ENCODE measurements around the gene MYOF. TPM values are rescaled to one million over a fixed set of nuclear protein-coding genes. Genes with fewer than 3 reads are reported as not detected.
A peak's percentile ranks its signal among the peaks of the same experiment; 100 is the strongest.

MYOF gene
- total RNA-seq, 4 donors from 2014 or later = 39.6 to 70.4 (median 59.2) TPM

DNA sequence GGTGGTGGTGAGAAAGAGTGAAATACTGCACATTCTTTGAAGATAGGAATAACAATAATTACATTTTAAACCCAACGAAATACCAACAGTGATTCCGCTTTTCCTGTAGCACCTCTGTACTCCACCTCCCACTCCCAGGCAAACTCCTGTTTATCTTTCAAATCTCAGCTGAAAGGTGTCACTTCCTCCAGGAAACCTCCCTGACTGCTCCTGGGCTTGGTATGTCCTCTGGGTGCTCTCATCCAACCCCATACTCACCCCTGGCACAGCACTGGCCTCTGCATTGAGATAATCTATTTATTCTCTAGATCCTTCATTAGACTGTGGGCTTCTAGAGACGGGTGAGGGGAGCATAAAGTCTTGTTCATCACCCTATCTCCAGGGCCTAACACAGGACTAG, 148.0 kb downstream of the MYOF start:
- H3K27me3 ChIP-seq = no peaks in the 10 kb centered on the region
- no peak overlapping the region for H3K4me3 ChIP-seq
- no peak for TF ChIP-seq EP300 (IDR thresholded peaks at IDR 0.05)
- TF ChIP-seq POLR2A (IDR thresholded peaks at IDR 0.05) = no peak
- TF ChIP-seq CTCF (IDR thresholded peaks at IDR 0.05) = no peak
- no peaks in the 10 kb centered on the region for H3K9me3 ChIP-seq
- no peak overlapping the region for H3K27ac ChIP-seq
- peaks cover 0 to 99% (median 3%) of the 10 kb centered on the region in 3 donors for H3K36me3 ChIP-seq
- no peak for DNase-seq (ENCODE audit: low spot score in 2 of 2)
- 82% methylated on average over 3 of the region's 3 CpGs for WGBS, 2 donors
- no peaks in the 10 kb centered on the region for H3K4me1 ChIP-seq

- H3K27ac ChIP-seq = no peak overlapping the region
- 75 to 82% methylated on average over 15 of the region's 15 CpGs for WGBS, 2 donors
- H3K4me1 ChIP-seq = no peaks in the 10 kb centered on the region
- DNase-seq (ENCODE audit: low spot score in 2 of 2) = no peak
- TF ChIP-seq POLR2A (IDR thresholded peaks at IDR 0.05) = no peak
- TF ChIP-seq EP300 (IDR thresholded peaks at IDR 0.05) = no peak
- no peak for TF ChIP-seq CTCF (IDR thresholded peaks at IDR 0.05)
- peaks cover 0 to 99% (median 3%) of the 10 kb centered on the region in 3 donors for H3K36me3 ChIP-seq
- H3K4me3 ChIP-seq = no peak overlapping the region
- H3K27me3 ChIP-seq = no peaks in the 10 kb centered on the region
- H3K9me3 ChIP-seq = no peaks in the 10 kb centered on the region
These were observed 148.7 kb downstream of the MYOF start for GRCh38 chr10:93333278-93333978.

DNA sequence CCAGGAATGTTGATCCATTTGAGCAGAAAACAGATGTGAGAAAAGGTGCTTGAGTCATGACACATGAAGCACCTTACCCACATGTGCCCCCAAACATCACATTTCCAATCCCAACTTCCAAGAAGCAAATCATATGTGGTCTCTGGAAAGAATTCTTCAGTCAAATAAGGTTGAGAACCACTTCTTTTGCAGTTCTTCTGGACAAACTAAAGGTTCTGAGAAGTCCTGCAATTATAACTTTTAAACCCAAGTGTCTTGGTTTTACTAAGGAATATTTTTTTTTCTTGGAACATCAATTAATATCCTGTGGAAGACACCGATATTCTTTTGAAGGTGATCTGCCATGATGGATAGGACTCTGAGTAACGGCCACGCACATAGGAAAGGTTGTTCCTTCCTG, 151.3 kb downstream of the MYOF start:
- H3K27me3 ChIP-seq = no peaks in the 10 kb centered on the region
- 86 to 99% methylated on average over 3 of the region's 3 CpGs for WGBS, 2 donors
- H3K9me3 ChIP-seq = no peaks in the 10 kb centered on the region
- no peak overlapping the region for H3K4me3 ChIP-seq
- no peaks in the 10 kb centered on the region for H3K4me1 ChIP-seq
- no peak for DNase-seq (ENCODE audit: low spot score in 2 of 2)
- H3K36me3 ChIP-seq = peaks cover 0 to 99% (median 3%) of the 10 kb centered on the region in 3 donors
- TF ChIP-seq POLR2A (IDR thresholded peaks at IDR 0.05) (no peak), EP300 (IDR thresholded peaks at IDR 0.05) (no peak), CTCF (IDR thresholded peaks at IDR 0.05) (no peak)
- no peak overlapping the region for H3K27ac ChIP-seq

GRCh38 chr10:93319896-93320295, 162.2 kb downstream of the MYOF start:
- WGBS, 2 donors = 54% methylated on average over 6 of the region's 6 CpGs
- no peaks in the 10 kb centered on the region for H3K9me3 ChIP-seq
- peak overlapping the region in 1 of 4 donors; percentile 34 for H3K27ac ChIP-seq
- H3K27me3 ChIP-seq = no peaks in the 10 kb centered on the region
- TF ChIP-seq EP300 (IDR thresholded peaks at IDR 0.05) = peak in 1 of 2 donors; percentile 32
- TF ChIP-seq POLR2A (IDR thresholded peaks at IDR 0.05) = no peak
- peaks cover 0 to 83% (median 0%) of the 10 kb centered on the region in 3 donors for H3K36me3 ChIP-seq
- no peak for DNase-seq (ENCODE audit: low spot score in 2 of 2)
- H3K4me3 ChIP-seq = no peak overlapping the region
- H3K4me1 ChIP-seq = peaks cover 0 to 10% (median 0%) of the 10 kb centered on the region in 4 donors

GRCh38 chr10:93319096-93319495, 163.0 kb downstream of the MYOF start:
- peak overlapping the region in 1 of 4 donors; percentile 34 for H3K27ac ChIP-seq
- peaks cover 0 to 10% (median 0%) of the 10 kb centered on the region in 4 donors for H3K4me1 ChIP-seq
- no peak overlapping the region for H3K4me3 ChIP-seq
- no peak for DNase-seq (ENCODE audit: low spot score in 2 of 2)
- peaks cover 0 to 83% (median 0%) of the 10 kb centered on the region in 3 donors for H3K36me3 ChIP-seq
- TF ChIP-seq EP300 (IDR thresholded peaks at IDR 0.05) (no peak), POLR2A (IDR thresholded peaks at IDR 0.05) (no peak), CTCF (IDR thresholded peaks at IDR 0.05) (no peak)
- no peaks in the 10 kb centered on the region for H3K27me3 ChIP-seq
- WGBS, 2 donors = 68 to 84% methylated on average over 4 of the region's 4 CpGs
- no peaks in the 10 kb centered on the region for H3K9me3 ChIP-seq
